IPS DF 4.7 (cell line): ENCODE data around the gene ZNF554.

Experiments used
- DNase-seq: peaks from one replicate; pipeline ENCODE4 v3.0.0-alpha.2; 2013; ENCODE audit warnings: low spot score; ENCODE audit errors: extremely low read depth

The ZNF554 gene

GRCh38 chr19:2819540-2820111 is at the start of gene ZNF554:
Gene ZNF554 (plus strand): TSS chr19:2819868. CDS start chr19:2820072, 204 bp downstream.
- peak; percentile 87 for DNase-seq

GRCh38 chr19:2770055-2771013 is 49.3 kb upstream of the ZNF554 start:
- DNase-seq = no peak

DNA sequence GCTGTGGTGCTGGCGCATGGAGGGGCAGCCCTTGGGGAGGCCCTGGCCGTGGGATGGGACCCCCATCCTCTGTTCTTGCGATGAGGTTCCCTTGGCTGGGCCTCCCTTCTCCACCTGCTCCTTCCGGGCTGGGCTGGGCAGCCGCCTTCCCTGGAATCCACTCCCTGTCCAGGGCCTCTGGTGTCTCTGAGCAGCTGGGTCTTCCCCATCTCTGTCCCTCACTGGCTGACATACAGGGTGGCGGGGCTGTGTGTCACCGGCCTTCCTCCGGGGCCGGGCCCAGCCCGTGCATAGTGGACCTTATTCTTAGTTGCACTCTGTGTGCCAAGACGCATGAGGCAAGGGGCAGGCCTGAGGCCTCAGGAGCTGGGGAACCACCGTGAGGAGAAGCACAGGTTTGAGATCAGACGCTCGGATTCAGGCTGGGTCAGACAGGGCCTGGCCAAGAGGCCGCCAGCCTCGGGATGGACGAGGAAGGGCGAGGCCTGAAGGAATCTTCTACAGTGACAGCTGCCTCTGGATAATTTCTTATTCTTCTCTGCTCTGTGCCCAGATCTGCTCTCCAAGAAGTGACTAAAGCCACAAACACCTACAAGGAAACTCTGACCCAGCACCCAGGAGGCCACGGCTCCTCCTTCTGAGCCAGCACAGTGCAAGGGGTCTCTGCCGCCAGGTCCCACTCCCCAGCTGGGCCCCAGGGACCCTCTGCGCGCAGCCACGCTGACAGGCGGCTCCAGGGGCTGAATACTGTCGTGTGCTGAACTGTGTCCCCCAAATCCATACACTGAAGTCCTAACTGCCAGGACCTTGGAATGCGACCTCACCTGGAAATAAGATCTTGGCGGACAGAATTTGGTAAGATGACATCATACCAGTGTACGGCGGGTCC is 47.6 kb upstream of the ZNF554 start:
- no peak for DNase-seq

DNA sequence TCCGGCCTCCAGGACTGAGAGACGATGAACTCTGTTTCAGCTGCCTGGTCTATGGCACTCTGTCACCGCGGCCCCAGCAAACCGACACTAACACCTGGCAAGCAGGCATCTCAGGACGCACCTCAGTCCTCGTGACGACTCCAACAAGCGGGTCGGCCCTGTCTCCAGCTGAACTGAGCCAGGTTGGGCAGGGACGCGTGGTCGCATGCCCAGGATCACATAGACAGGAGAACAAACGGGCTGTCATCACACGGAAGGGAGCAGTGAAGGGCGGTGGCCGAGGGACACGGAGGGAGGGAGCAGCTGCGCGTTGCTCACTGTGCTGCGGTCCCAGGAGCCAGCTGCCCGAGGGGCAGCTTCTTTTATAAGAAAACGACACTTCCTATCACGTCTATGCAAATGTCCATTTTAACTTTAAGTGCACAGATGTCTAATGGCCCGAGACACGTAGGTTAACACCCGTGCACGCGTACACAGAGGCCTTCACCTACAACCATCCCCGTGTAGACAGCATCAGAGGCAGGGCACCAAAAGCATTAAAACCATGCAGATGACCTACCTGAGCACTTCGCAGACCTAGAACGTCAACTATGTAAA is 45.5 kb upstream of the ZNF554 start:
- no peak for DNase-seq

- no peak for DNase-seq
Observed at GRCh38 chr19:2774953-2775555, 44.6 kb upstream of the ZNF554 start.

DNA sequence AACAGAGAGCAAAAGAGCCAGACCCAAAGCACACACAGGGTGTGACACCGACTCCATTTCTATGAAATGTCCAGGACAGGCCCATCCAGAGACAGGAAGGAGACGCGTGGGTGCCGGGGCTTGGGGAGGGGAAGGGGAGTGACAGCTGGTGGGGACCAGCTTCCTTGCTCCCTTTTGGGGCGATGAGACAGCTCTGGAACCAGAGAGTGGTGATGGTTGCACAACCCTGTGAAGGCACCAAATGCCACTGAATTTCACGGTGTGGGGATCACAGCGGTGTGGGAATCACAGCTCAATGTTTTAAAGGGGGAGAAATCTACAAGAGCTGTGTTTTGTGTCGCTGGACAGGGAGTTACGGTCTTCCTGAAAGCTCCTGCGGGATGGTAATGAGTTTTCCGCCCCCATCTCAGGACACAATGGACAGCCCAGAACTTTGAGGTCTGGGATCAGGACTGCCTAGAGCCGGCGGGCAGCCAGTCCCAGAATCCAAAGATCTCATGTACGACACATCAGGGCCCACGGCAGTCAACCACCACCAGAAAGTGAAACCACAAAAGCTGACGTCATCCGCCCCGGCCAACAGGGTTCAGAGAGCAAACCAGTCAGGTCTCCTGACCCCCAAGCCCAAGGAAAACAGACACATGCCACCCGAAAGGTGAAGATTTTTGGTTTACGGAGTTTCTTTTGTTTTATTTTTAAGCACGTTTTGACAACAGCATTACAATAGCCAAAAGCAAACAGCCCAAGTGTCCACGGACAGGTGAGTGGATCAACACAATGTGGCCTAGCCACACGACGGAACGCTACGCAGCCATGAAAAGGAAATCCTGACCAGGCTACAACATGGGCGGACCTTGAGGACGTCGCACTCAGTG is 43.9 kb upstream of the ZNF554 start:
- no peak for DNase-seq

DNA sequence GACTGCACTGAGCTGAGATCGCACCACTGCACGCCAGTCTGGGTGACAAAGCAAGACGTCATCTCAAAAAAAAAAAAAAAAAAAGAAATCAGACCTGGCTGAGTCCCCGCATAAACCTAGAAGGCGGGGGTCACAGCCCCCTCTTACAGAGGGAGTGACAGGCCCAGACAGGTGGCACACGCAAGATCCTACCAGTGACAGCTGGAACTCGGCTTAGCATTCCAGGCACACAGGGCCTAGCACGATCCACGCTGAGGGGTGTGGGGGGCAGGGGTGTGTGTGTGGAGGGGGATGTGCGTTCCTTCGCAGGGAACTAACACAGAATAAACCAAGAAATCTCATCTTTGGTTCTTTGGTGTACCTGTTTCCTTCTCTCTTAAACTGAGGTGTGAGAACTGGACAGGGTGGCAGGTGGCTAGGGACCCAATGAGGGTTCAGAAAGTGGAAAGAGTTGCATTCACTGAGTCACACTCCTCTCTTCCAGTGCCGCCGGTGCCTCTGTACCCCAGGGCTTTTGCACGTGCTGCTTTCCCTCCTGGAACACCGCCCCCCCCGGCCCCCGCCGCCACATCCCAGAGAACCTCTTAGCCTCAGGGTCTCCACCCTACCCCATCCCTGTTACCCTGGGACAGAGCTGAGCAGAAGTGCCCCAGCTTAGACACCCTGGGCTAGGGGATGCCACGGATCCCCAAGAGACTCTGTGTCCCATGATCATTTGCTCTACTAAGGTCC is 41.5 kb upstream of the ZNF554 start:
- no peak for DNase-seq

- no peak for DNase-seq
Observed at GRCh38 chr19:2779121-2779740, 40.4 kb upstream of the ZNF554 start.

GRCh38 chr19:2780284-2780683 is 39.4 kb upstream of the ZNF554 start:
- DNase-seq = no peak

- no peak for DNase-seq
Observed at GRCh38 chr19:2782329-2782935, 37.2 kb upstream of the ZNF554 start.

DNA sequence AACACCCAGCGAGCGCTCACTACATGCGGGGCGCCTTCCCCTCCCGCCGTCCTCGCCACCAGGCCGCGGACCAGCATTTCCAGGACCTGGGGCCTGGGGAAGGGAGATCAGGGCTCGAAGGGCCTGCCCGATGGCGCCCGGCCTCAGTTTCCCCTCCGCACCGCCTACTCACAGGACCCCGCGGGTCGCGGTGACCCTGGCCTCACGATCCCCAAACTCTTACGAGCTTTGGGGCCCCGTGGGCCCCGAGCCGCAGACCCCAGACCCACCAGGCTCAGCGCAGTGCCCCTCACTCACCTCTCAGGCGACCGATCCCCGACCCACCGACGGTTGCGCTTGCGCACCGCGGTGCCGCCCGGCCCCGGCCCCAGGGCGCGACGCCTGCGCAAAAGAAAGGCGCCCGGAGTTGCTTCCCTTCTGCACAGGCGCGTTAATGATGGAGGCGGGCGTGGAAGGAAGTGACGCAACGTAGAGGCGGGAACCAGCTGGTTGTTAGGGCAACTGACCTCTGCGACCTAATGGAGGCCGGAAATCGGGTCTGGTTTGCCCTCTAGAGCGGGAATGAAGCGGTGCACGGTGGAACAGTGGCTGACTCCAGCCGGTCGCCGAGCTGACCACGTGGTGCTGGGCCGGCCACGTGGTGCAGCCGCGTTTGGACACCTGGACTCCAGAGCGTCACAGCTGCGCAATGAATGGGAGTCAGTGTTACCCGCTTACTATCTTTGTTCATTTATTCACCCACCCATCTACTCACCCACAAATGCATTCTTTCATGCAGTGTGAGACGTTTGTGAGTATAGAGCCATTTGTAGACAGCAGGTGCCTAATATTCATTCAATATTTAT is 36.5 kb upstream of the ZNF554 start, which contains the start of gene SGTA:
Gene SGTA, minus strand, starts transcription at position 338 of the 845 bp plus-strand sequence. CDS start 14,205 bp downstream, outside the sequence.
- DNase-seq = peak; percentile 96

- DNase-seq = no peak
Observed at GRCh38 chr19:2783781-2784145, 35.9 kb upstream of the ZNF554 start.

DNA sequence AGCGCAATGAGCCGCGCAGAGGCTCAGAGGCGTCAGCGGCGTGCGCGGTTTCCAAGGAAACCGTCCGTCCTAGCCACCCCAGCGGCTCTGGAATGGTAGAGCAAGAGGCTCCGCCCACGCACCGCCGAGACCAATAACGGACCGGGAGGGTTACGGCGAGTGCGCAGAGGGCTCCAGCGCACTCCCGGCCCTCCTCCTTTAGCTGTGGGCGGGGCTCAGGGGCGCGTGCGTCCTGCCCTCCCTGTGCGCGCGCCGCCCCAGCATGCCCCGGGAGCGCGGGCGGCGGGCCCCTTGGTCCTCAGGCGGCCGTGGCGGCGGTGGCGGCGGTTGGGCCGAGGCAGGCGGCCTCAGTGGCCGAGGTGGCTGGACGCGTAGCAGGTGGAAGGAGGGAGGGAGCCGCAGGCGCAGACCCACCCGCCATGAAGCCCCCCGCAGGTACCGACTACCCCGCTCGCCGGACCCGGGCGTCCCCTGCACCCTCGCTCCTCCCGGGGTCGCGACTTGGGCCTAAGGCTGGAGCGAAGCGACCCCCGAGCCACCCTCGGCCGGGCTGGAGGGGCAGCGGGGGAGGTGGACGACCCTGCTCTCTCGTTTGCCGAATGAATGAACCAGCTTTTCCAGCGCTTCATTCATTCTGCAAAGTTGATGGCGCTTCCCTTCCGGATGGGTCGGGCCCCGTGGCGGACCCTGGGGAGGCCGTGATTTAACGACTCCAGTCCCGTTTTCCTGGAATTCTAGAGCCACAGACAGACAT is 34.2 kb upstream of the ZNF554 start, which contains the start of gene THOP1:
Gene THOP1, plus strand, starts transcription at position 260 of the 754 bp plus-strand sequence. Its CDS starts 160 bp downstream, at position 420.
- DNase-seq = peak; percentile 99

DNA sequence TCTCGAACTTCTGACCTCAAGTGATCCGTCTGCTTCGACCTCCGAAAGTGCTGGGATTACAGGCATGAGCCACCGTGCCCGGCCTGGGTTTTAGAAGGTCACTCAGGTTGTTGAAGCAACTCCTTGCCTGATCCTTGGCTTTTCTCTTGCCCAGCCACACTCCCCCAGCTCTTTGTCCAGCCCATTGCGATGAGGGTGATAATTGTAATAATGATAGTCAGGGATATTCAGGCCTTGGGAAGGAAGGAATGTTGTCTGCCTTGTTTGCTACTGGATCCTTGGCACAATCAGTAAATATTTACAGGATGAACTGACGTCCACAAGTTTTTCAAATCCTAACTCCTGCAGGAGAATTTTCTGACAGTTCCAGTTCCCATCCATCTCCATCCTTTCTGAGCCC is 32.6 kb upstream of the ZNF554 start:
- no peak for DNase-seq

DNA sequence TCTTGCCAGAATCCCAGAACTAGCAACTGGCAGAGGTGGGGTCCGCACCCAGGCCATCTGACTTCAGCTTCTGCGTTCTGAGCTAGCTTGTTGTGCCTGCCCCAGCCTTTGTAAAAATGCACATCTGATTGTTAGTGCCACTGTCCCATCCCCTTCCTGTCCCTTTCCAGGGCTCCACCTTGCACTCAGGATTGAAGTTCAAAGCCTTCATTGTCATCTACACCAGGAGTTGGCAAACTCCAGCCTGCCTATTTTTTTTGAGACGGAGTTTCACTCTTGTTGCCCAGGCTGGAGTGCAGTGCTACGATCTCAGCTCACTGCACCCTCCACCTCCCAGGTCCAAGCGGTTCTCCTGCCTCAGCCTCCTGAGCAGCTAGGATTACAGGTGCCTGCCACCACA is 31.4 kb upstream of the ZNF554 start:
- no peak for DNase-seq

DNA sequence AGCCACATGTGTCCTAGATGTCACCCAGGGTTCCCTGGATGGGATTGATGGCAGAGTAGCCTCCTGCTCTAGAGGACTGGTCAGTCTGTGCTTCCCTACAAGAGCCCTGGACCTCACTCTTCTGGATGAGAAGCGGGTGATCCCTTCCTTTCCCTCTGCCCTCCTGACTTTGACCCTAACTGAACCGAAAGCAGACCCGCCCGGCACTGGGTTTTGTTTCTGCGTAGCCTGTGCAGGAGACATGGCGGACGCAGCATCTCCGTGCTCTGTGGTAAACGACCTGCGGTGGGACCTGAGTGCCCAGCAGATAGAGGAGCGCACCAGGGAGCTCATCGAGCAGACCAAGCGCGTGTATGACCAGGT is 29.5 kb upstream of the ZNF554 start:
- no peak for DNase-seq
